Dendritic cell treated with granulocyte-macrophage colony-stimulating factor and Interleukin-4, amounts not matched to agents 40 ng/mL and 50 ng/mL, for 4 days (primary cell): ENCODE data around the gene PUS7.
"Not testable (repeated sequence)": the region's sequence is repeated elsewhere in the genome, so short reads cannot be mapped to it uniquely, and the experiment has no call there.

Experiments
- H3K27ac Mint-ChIP-seq: one replicate; pipeline ENCODE4 v1.8.0; 2022; ENCODE audit warnings: mild to moderate bottlenecking, mixed read lengths
- H3K27me3 Mint-ChIP-seq: one replicate; pipeline ENCODE4 v1.8.0; 2022; ENCODE audit warnings: mild to moderate bottlenecking, mixed read lengths
- H3K36me3 Mint-ChIP-seq: one replicate; pipeline ENCODE4 v1.8.0; 2022; ENCODE audit warnings: low read depth, mixed read lengths
- H3K4me1 Mint-ChIP-seq: one replicate; pipeline ENCODE4 v1.8.0; 2022; ENCODE audit warnings: low read depth, mixed read lengths
- H3K4me3 Mint-ChIP-seq: one replicate; pipeline ENCODE4 v1.8.0; 2022; ENCODE audit warnings: mild to moderate bottlenecking, moderate library complexity, mixed read lengths
- H3K9me3 Mint-ChIP-seq: one replicate; pipeline ENCODE4 v1.8.0; 2022; ENCODE audit warnings: mixed read lengths
- intact Hi-C: fragments of 100-400 bp; cut with micrococcal nuclease; formaldehyde crosslinking; loops from one replicate; pipeline ENCODE4 v1.15.0; 2022

Gene PUS7

DNA sequence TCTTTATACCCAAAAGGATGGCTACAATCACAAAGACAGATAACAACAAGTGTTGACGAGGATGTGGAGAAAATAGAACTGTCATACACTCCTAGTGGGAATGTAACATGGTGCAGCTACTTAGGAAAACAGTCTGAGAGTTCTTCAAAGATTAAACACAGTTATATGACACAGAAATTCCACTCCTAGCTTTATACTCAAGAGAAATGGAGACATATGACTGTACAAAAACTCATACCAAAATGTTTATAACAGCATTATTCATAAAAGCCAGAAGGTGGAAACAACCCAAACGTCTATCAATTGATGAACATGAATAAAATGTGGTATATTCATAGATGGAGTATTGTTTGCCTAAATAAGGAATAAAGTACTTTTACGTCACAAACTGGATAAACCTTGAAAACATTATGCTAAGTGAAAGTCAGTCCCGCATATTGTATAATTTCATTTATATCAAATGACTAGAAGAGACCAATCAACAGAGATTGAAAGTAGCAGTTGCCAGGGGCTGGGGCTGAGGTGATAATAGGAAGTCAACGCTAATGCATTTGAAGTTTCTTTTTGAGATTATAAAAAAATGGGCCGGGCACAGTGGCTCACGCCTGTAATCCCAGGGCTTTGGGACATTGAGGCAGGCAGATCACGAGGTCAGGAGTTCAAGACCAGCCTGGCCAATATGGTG, 71.8 kb downstream of the PUS7 start:
- peaks cover 8% of the 10 kb centered on the region for H3K4me1 Mint-ChIP-seq
- H3K9me3 Mint-ChIP-seq, result no peaks in the 10 kb centered on the region
- H3K36me3 Mint-ChIP-seq, result no peaks in the 10 kb centered on the region
- no peak overlapping the region for H3K27ac Mint-ChIP-seq
- intact Hi-C loops, result no loop called here
- no peak overlapping the region for H3K4me3 Mint-ChIP-seq
- H3K27me3 Mint-ChIP-seq, result no peaks in the 10 kb centered on the region

- Mint-ChIP-seq H3K36me3 (no peaks in the 10 kb centered on the region), H3K27ac (no peak overlapping the region), H3K4me1 (peaks cover 8% of the 10 kb centered on the region), H3K27me3 (no peaks in the 10 kb centered on the region), H3K4me3 (no peak overlapping the region), H3K9me3 (no peaks in the 10 kb centered on the region)
- intact Hi-C loops, result no loop called here
Observed at GRCh38 chr7:105448181-105448580, 73.9 kb downstream of the PUS7 start.

DNA sequence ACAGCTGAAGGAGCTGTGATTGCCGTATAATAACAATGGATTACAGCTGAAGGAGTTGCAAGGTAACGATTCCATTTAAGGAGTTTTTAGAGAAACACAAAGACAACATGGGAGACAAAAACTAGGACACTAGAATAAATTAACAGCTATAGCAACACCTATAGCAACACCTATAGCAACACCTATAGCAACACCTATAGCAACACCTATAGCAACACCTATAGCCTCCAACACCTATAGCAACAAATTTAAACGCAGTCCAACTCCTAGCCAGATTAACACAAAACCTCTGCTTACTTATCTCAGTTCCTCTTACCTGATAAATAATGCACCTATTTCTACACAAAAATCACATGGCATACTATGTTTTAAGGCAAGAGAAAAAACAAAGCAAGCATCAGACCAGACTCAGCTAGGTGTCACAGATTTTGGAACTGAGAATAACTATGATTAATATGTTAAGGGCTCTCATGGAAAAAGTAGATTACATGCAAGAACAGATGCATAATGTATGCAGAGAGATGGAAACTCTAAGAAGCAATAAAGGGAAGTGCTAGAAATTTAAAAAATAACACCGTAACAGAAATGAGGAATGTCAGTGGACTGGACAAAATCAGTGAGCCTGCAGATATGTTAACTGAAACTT, 77.6 kb downstream of the PUS7 start:
- no peak overlapping the region for H3K27ac Mint-ChIP-seq
- H3K4me3 Mint-ChIP-seq, result no peak overlapping the region
- H3K27me3 Mint-ChIP-seq, result no peaks in the 10 kb centered on the region
- no peaks in the 10 kb centered on the region for H3K36me3 Mint-ChIP-seq
- H3K4me1 Mint-ChIP-seq, result peaks cover 8% of the 10 kb centered on the region
- H3K9me3 Mint-ChIP-seq, result no peaks in the 10 kb centered on the region
- intact Hi-C loops, result no loop called here

DNA sequence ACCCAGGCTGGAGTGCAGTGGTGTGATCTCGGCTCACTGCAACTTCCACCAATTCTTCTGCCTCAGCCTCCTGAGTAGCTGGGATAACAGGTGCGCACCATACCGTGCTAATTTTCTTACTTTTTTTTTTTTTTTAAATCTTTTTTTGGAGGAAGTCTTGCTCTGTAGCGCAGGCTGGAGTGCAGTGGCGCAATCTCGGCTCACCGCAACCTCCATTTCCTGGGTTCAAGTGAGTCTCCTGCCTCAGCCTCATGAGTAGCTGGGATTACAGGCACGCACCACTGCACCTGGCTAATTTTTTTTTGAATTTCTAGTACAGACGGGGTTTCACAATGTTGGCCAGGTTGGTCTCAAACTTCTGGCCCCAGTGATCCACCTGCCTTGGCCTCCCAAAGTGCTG, 79.9 kb downstream of the PUS7 start:
- intact Hi-C loops, H3K9me3 Mint-ChIP-seq, H3K4me3 Mint-ChIP-seq, H3K36me3 Mint-ChIP-seq, H3K27me3 Mint-ChIP-seq, H3K4me1 Mint-ChIP-seq, H3K27ac Mint-ChIP-seq: not testable (repeated sequence)

DNA sequence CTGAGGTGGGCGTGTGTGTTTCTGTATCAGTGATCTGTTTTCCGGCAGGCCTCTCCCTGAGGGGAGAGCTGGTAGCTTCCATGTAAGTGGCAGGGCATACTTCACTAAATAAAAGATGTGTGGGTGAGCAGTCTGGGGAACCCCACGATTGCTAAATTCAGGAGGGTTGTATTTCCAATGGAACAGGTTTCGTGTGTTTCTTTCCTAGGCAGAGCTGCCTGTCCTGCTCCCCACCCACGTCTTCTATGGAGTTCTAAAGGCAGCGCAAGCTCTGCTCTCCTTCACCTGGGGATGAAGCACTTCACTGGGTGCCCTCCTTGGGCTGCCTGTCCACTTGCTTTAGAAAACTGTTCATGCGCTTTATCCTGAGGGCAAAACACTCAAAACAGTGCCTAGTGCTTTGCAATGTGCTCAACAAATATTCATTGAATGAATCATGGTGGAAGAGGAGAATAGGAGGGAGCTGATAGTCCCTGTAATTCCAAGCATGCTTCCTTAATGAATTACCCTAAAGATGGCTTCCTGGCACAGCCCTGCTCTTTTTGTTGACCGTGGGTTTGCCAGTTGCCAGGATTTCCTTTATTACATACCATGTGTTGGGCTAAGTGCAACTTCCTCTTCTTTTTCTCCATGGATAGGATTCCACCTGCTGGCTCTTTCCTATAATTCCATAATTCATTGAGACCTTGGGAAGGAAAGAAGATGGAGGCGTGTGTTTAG, 82.7 kb downstream of the PUS7 start:
- Mint-ChIP-seq H3K27me3 (no peaks in the 10 kb centered on the region), H3K4me3 (no peak overlapping the region), H3K4me1 (no peaks in the 10 kb centered on the region), H3K36me3 (no peaks in the 10 kb centered on the region), H3K9me3 (peaks cover 6% of the 10 kb centered on the region), H3K27ac (no peak overlapping the region)
- intact Hi-C loops, result no loop called here

DNA sequence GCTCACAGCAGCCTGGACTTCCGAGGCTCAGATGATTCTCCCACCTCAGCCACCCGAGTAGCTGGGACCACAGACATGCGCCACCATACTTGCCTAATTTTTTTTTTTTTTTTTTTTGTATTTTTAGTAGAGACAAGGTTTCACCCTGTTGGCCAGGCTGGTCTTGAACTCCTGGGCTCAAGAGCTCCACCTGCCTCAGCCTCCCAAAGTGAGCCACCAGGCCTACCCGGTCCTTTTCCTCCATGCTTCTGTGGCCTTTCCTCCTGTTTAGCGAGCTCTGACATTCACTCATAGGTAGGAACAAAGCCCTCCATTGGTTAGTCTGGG, 83.3 kb downstream of the PUS7 start:
- H3K9me3 Mint-ChIP-seq, result peaks cover 6% of the 10 kb centered on the region
- H3K4me1 Mint-ChIP-seq, result no peaks in the 10 kb centered on the region
- H3K27ac Mint-ChIP-seq, result no peak overlapping the region
- no peak overlapping the region for H3K4me3 Mint-ChIP-seq
- intact Hi-C loops, result no loop called here
- H3K27me3 Mint-ChIP-seq, result no peaks in the 10 kb centered on the region
- H3K36me3 Mint-ChIP-seq, result no peaks in the 10 kb centered on the region

GRCh38 chr7:105438254-105438653, 83.8 kb downstream of the PUS7 start:
- intact Hi-C loops, result no loop called here

GRCh38 chr7:105437356-105437755, 84.7 kb downstream of the PUS7 start:
- H3K27ac Mint-ChIP-seq, H3K36me3 Mint-ChIP-seq, H3K4me3 Mint-ChIP-seq, intact Hi-C loops, H3K4me1 Mint-ChIP-seq, H3K27me3 Mint-ChIP-seq, H3K9me3 Mint-ChIP-seq: not testable (repeated sequence)

More at GRCh38 chr7:105438254-105438653, 83.8 kb downstream of the PUS7 start:
- Mint-ChIP-seq H3K9me3 (peaks cover 6% of the 10 kb centered on the region), H3K4me3 (no peak overlapping the region), H3K27me3 (no peaks in the 10 kb centered on the region), H3K27ac (no peak overlapping the region), H3K36me3 (no peaks in the 10 kb centered on the region), H3K4me1 (no peaks in the 10 kb centered on the region)

DNA sequence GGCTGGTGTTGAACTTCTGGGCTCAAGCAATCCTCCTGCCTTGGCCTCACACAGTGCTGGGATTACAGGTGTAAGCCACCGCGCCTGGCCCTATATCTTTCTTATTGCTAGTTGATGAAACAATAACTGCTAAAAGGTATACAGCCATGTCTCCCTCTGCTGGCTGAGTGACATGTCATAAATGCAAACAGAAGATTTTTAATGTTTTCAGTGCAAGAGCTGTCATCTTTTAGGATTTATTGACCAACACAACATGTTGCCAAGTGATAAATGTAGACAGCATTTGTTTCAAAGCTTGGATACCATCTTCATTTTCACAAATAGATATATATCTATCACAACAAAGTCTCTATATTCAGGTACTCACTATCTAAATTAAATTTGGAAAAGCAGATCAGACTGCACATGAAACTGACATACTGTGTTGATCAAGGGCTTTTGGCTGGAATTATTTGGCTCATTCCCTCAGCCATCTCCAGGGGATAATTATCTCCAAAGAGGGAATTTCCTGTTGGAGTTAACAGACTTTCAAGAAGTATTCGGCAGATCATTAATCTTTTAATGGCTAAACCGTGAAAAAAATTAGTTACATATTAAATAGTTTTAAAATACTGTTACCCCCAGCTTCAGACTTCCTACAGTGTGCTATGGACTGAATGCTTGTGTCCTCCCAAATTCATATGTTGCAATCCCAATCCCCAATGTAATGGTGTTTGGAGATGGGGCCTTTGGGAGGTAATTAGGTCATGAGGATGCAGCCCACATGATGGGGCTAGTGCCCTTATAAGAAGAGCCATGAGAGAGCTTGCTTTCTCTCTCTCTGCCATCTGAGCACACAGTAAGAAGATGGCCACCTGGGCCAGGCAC, 92.1 kb downstream of the PUS7 start:
- no peaks in the 10 kb centered on the region for H3K9me3 Mint-ChIP-seq
- H3K36me3 Mint-ChIP-seq, result no peaks in the 10 kb centered on the region
- intact Hi-C loops, result no loop called here
- no peaks in the 10 kb centered on the region for H3K4me1 Mint-ChIP-seq
- no peaks in the 10 kb centered on the region for H3K27me3 Mint-ChIP-seq
- no peak overlapping the region for H3K4me3 Mint-ChIP-seq
- H3K27ac Mint-ChIP-seq, result no peak overlapping the region

DNA sequence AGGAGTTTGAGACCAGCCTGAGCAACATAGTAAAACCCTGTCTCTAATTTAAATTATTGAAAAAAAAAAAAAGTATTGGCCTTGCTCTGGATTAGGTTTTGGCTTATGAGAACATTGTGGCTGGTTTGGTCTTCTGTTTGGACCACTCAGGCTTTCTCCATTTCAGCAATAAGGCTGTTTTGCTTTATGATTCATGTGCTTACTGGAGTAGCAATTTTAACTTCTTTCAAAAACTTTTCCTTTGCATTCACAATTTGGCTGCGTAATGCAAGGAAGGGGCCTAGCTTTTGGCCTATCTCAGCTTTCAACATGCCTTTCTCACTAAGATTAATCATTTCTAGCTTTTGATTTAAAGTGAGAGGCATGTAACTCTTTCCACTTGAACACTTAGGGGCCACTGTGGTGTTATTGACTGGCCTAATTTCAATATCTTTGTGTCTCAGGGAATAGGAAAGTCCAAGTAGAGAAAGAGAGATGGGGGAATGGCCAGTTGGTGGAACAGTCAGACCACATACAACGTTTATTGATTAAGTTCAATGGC, 95.4 kb downstream of the PUS7 start:
- H3K4me1 Mint-ChIP-seq, result no peaks in the 10 kb centered on the region
- H3K27me3 Mint-ChIP-seq, result peaks cover 2% of the 10 kb centered on the region
- no peak overlapping the region for H3K4me3 Mint-ChIP-seq
- H3K9me3 Mint-ChIP-seq, result no peaks in the 10 kb centered on the region
- no peak overlapping the region for H3K27ac Mint-ChIP-seq
- intact Hi-C loops, result no loop called here
- no peaks in the 10 kb centered on the region for H3K36me3 Mint-ChIP-seq

DNA sequence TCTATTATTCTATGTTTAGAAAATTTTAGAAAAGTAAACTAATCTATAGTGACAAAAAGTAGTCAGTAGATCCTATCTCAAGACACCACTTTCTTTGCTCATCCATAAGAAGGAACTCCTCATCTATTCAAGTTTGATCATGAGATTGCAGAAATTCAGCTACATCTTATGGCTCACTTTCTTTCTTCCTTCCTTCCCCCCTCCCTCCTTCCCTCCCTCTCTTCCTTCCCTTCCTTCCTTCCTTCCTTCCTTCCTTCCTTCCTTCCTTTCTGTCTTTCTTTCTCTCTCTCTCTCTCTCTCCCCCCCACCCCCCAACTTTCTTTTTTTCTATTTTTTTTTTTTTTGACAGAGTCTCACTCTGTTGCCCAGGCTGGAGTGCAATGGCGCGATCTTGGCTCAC, 98.1 kb downstream of the PUS7 start:
- Mint-ChIP-seq H3K4me1 (no peaks in the 10 kb centered on the region), H3K36me3 (no peaks in the 10 kb centered on the region), H3K9me3 (no peaks in the 10 kb centered on the region), H3K27me3 (peaks cover 7% of the 10 kb centered on the region), H3K27ac (no peak overlapping the region), H3K4me3 (no peak overlapping the region)
- intact Hi-C loops, result no loop called here

- no peaks in the 10 kb centered on the region for H3K9me3 Mint-ChIP-seq
- H3K36me3 Mint-ChIP-seq, result no peaks in the 10 kb centered on the region
- intact Hi-C loops, result no loop called here
- H3K4me3 Mint-ChIP-seq, result no peak overlapping the region
- no peaks in the 10 kb centered on the region for H3K4me1 Mint-ChIP-seq
- peaks cover 7% of the 10 kb centered on the region for H3K27me3 Mint-ChIP-seq
- H3K27ac Mint-ChIP-seq, result no peak overlapping the region
Observed at GRCh38 chr7:105413887-105414437, 108.1 kb downstream of the PUS7 start.

DNA sequence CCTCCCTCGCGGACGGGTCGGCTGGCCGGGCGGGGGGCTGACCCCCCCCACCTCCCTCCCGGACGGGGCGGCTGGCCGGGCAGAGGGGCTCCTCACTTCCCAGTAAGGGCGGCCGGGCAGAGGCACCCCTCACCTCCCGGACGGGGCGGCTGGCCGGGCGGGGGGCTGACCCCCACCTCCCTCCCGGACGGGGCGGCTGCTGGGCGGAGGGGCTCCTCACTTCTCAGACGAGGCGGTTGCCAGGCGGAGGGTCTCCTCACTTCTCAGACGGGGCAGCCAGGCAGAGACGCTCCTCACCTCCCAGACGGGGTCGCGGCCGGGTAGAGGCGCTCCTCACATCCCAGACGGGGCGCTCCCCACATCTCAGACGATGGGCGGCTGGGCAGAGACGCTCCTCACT, 111.3 kb downstream of the PUS7 start:
- H3K4me3 Mint-ChIP-seq, H3K9me3 Mint-ChIP-seq, H3K27me3 Mint-ChIP-seq, H3K27ac Mint-ChIP-seq, H3K4me1 Mint-ChIP-seq, intact Hi-C loops, H3K36me3 Mint-ChIP-seq: not testable (repeated sequence)
